K562 (cell line): ENCODE results near the gene PTPRF. TPM values are rescaled to one million over a fixed set of nuclear protein-coding genes. Genes with fewer than 3 reads are reported as not detected.

ENCODE experiments used
- ATAC-seq: fragments of 200-7000 bp; cut with Tn5 transposase; 3 replicates; pipeline ENCODE4 v1.9.1; 2020; ENCODE audit warnings: moderate library complexity
- BruUV-seq: library from RNA; stranded (reverse); fragments of 400-500 nt; replicated peaks from 2 replicates; lab custom pipeline; 2021; lab: Mats Ljungman, UMichigan
- CTCF ChIA-PET: fragments of 300-600 bp; formaldehyde crosslinking; extraction: SDS; loops from one replicate; lab custom pipeline; 2021; ENCODE audit warnings: low intra/inter-chr PET ratio; lab: Yijun Ruan, JAX
- POLR2A ChIA-PET: fragments of 300-600, 350-650 bp; sonication (Branson Sonifier 250); formaldehyde crosslinking; extraction: SDS; loops from one replicate; lab custom pipeline; 2021; ENCODE audit warnings: antibody characterized with exemption, inconsistent platforms; lab: Yijun Ruan, JAX
- DNase-seq, 4 experiments: peaks; one replicate each; pipeline versions ENCODE4 v3.0.0 to v3.0.0-alpha.2; 2011 to 2018; ENCODE audit warnings: low spot score in 3 of 4, mixed read lengths in 3 of 4; ENCODE audit errors: extremely low read depth in 1 of 4
- FAIRE-seq: peaks from 2 replicates; lab custom pipeline; 2011; peaks lifted over from hg19 to GRCh38; lab: Jason Lieb, UNC
- H2AFZ ChIP-seq: 2 replicates; pipeline ENCODE4 v1.6.0; 2011; ENCODE audit warnings: low read depth, low read length, control low read depth, inconsistent platforms
- H3K27ac ChIP-seq: fragments of 200-600 bp; 3 replicates; pipeline ENCODE4 v1.8.0; 2011; ENCODE audit warnings: low read depth, mild to moderate bottlenecking, control low read depth, inconsistent platforms, low read length, moderate library complexity, mixed read lengths; ENCODE audit errors: extremely low read depth
- H3K27me3 ChIP-seq, 2 experiments: fragments of 300-600 bp in 1 of 2; 2 replicates in 1 of 2; 3 replicates in 1 of 2; pipeline versions ENCODE4 v1.6.0 to v1.8.0; 2011; ENCODE audit warnings: inconsistent platforms in 2 of 2, low read length in 2 of 2, mild to moderate bottlenecking in 1 of 2, mixed read lengths in 1 of 2, moderate library complexity in 1 of 2; ENCODE audit not compliant: control insufficient read depth in 2 of 2, insufficient read depth in 2 of 2
- H3K36me3 ChIP-seq: fragments of 300-600 bp; 3 replicates; pipeline ENCODE4 v1.8.0; 2011; ENCODE audit warnings: mild to moderate bottlenecking, low read length, inconsistent platforms; ENCODE audit not compliant: control insufficient read depth, insufficient read depth
- H3K4me1 ChIP-seq, 2 experiments: fragments of 200-600 bp in 1 of 2; replicated peaks in 1 of 2; 2 replicates in 1 of 2; 3 replicates in 1 of 2; pipeline versions ENCODE4 v1.5.1 to v1.8.0; 2011; ENCODE audit warnings: inconsistent platforms in 2 of 2, low read length in 2 of 2, mild to moderate bottlenecking in 1 of 2, mixed read lengths in 1 of 2, moderate library complexity in 1 of 2; ENCODE audit not compliant: control insufficient read depth in 2 of 2, insufficient read depth in 2 of 2
- H3K4me2 ChIP-seq: 2 replicates; pipeline ENCODE4 v1.6.1; 2011; ENCODE audit warnings: low read length, control low read depth, inconsistent platforms, mixed read lengths; ENCODE audit not compliant: insufficient read depth
- H3K4me3 ChIP-seq: fragments of 200-600 bp; sonication (generic), shearing (Covaris generic); 2 replicates; pipeline ENCODE4 v1.5.1; 2016; ENCODE audit warnings: control low read depth, inconsistent platforms
- H3K79me2 ChIP-seq: fragments of 200-600 bp; 3 replicates; pipeline ENCODE4 v1.8.0; 2011; ENCODE audit warnings: low read length, inconsistent platforms; ENCODE audit not compliant: control insufficient read depth, insufficient read depth
- H3K9ac ChIP-seq, 2 experiments: 2 replicates each; pipeline versions ENCODE4 v1.6.0 to v1.6.1; 2011; ENCODE audit warnings: low read depth in 2 of 2, low read length in 2 of 2, control low read depth in 1 of 2, inconsistent platforms in 1 of 2, mild to moderate bottlenecking in 1 of 2, mixed read lengths in 1 of 2; ENCODE audit not compliant: insufficient read depth in 1 of 2
- H3K9me1 ChIP-seq: one replicate; pipeline ENCODE4 v1.6.0; 2011; ENCODE audit warnings: inconsistent platforms, mild to moderate bottlenecking, low read length, moderate library complexity; ENCODE audit not compliant: control insufficient read depth, insufficient read depth
- H3K9me3 ChIP-seq: replicated peaks from 2 replicates; pipeline ENCODE4 v1.5.1; 2011; ENCODE audit warnings: low read depth, low read length, inconsistent platforms; ENCODE audit not compliant: control insufficient read depth, insufficient read depth
- H4K20me1 ChIP-seq: replicated peaks from 2 replicates; pipeline ENCODE4 v1.6.1; 2011; ENCODE audit warnings: low read length, inconsistent platforms, mixed read lengths; ENCODE audit not compliant: control insufficient read depth, insufficient read depth
- CREM ChIP-seq: IDR thresholded peaks from 2 replicates; pipeline ENCODE4 v1.6.1; 2014; ENCODE audit warnings: antibody characterized with exemption, low read depth
- FOXJ3 ChIP-seq: sonication (generic); formaldehyde crosslinking; IDR thresholded peaks from 2 replicates; pipeline ENCODE4 v1.4.0; 2020; ENCODE audit warnings: mild to moderate bottlenecking, missing genetic modification reagents
- MBD2 ChIP-seq: sonication (generic); IDR thresholded peaks from 2 replicates; pipeline ENCODE4 v1.6.1; 2016; ENCODE audit warnings: low read depth, borderline replicate concordance
- PCBP2 ChIP-seq: fragments of 200-400 bp; formaldehyde crosslinking; IDR thresholded peaks from 2 replicates; pipeline ENCODE4 v1.6.1; 2018; ENCODE audit warnings: low read length, low read depth, mild to moderate bottlenecking, moderate library complexity; ENCODE audit not compliant: poor library complexity, severe bottlenecking
- POLR2H ChIP-seq: IDR thresholded peaks from 2 replicates; pipeline ENCODE4 v1.6.1; 2016; ENCODE audit warnings: missing genetic modification characterization, low read depth, mild to moderate bottlenecking, control low read depth, missing compliant biosample characterization, moderate library complexity
- SMARCE1 ChIP-seq: fragments of 450-650 bp; IDR thresholded peaks from 2 replicates; pipeline ENCODE4 v1.7.1; 2016; ENCODE audit warnings: mild to moderate bottlenecking
- TEAD4 ChIP-seq, 2 experiments: sonication (generic) in 1 of 2; formaldehyde crosslinking in 1 of 2; IDR thresholded peaks; 2 replicates each; pipeline versions ENCODE4 v1.6.1 to v1.8.0; 2012 to 2022; ENCODE audit warnings: borderline replicate concordance in 1 of 2, inconsistent platforms in 1 of 2, low read length in 1 of 2, mild to moderate bottlenecking in 1 of 2, missing genetic modification reagents in 1 of 2
- ZBTB7A ChIP-seq: IDR thresholded peaks from 2 replicates; pipeline ENCODE4 v1.6.1; 2011; ENCODE audit warnings: low read depth, mild to moderate bottlenecking, low read length, moderate library complexity, borderline replicate concordance; ENCODE audit not compliant: control insufficient read depth
- ZNF79 ChIP-seq: fragments of 250-450 bp; sonication (Bioruptor Pico); IDR thresholded peaks from 2 replicates; pipeline ENCODE4 v1.4.0; 2020; ENCODE audit warnings: low read depth, mild to moderate bottlenecking, moderate library complexity
- WGBS: fragments of 100-300 bp; shearing (Covaris generic); methylation state at CpG from one replicate; pipeline ENCODE4 v1.1.6; 2016; ENCODE audit warnings: low coverage, mixed read lengths; ENCODE audit not compliant: insufficient coverage; ENCODE audit errors: missing lambda C conversion rate; 5-methylcytosine and 5-hydroxymethylcytosine counted together
- in situ Hi-C: fragments of 300-500 bp; cut with MboI; formaldehyde crosslinking; loops from 4 replicates; pipeline ENCODE4 v1.15.0; 2018; ENCODE audit warnings: inconsistent platforms, mixed read lengths
- intact Hi-C: fragments of 100-400 bp; cut with micrococcal nuclease; formaldehyde crosslinking; loops from 2 replicates; pipeline ENCODE4 v1.14.2; 2022
- polyA plus RNA-seq, 8 experiments: library from polyadenylated mRNA; depleted of rRNA in 4 of 8; stranded (reverse) in 5 of 8; unstranded in 3 of 8; fragments of >200 nt; fragmentation: Nextera tagmentation in 2 of 8; fragmentation: Illumina TruSeq in 1 of 8; extraction: Ambion mirVana in 2 of 8; extraction: Trizol in 1 of 8; gene quantifications; 2 replicates each; pipeline versions ENCODE4 v1.2.1 to v1.2.3, GENCODE V29; 2011 to 2014; ENCODE audit warnings: inconsistent platforms in 1 of 8, missing spikeins in 1 of 8
- total RNA-seq, 7 experiments: library from RNA; depleted of rRNA in 6 of 7; stranded (reverse); fragments of >200 nt in 6 of 7; fragmentation: Illumina TruSeq in 2 of 7; extraction: Trizol in 2 of 7; gene quantifications; 2 replicates each; pipeline versions ENCODE4 v1.2.1 to v1.2.3, GENCODE V29; 2011 to 2021; ENCODE audit warnings: low replicate concordance in 1 of 7
- TF ChIP-seq, protein P1 (sequence below), 2 experiments: IDR thresholded peaks; 2 replicates each; pipeline ENCODE4 v1.6.1; 2011; ENCODE audit warnings: borderline replicate concordance in 1 of 2, control low read depth in 1 of 2, low read depth in 1 of 2, low read length in 1 of 2, mild to moderate bottlenecking in 1 of 2, mixed read lengths in 1 of 2, moderate library complexity in 1 of 2; ENCODE audit not compliant: insufficient read depth in 1 of 2, insufficient read length in 1 of 2, poor library complexity in 1 of 2, severe bottlenecking in 1 of 2; ENCODE audit errors: extremely low read depth in 1 of 2
- TF ChIP-seq, protein P2 (sequence below): fragments of 450-650 bp; IDR thresholded peaks from 2 replicates; pipeline ENCODE4 v1.6.1; 2016; ENCODE audit warnings: low read depth

PTPRF gene
- total and polyA plus RNA-seq, 9 of the 15 experiments (the other 6 are each of a cell fraction or from before 2014, with no cell fraction given) = 0.13 to 4.3 (median 1.1) TPM

DNA sequence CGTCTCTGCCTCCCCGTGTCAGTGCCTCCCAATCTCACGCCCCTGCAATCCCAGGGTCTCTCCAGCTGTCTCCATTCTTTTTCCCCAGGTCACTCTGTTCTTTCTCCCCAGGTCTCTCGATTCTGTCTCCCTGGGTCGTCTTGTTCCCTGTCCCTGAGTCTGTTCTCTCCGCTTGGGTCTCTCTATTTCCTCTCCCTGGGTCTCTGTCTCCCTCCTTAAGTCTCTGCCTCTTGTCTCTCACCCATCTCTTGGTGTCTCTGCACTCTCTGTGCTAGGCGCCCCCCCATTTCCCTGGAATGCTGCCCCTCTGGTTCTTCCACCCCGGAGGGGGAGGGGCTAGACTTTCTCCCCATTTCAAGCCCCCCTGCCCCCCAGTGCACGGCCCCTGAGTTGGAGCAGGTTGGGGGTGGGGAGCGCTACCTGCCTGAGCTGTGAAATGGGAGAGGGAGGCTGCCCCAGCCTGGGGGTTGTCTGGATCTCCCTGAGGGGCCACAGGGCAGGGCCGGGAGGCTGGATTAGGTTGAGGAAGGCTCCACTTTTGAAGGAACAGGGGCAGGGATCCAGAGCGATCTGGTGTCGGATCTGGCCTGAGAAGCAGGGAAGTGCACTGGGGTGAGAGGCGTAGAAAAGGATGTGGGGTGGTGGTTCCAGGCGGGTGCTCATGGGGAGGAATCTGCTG lies 1.4 kb downstream of the PTPRF start:
- no TSS peak for BruUV-seq
- TF ChIP-seq TEAD4 (IDR thresholded peaks at IDR 0.05; ENCODE audit: low read length) = no peak
- 0 out of 2 replicates have a peak, but pooled peaks have one; percentile 27 for TF ChIP-seq TEAD4 (CRISPR knock-in tag; IDR thresholded peaks at IDR 0.05; ENCODE audit: borderline replicate concordance)
- TF ChIP-seq SMARCE1 = no peak
- TF ChIP-seq CREM = no peak
- TF ChIP-seq PCBP2 = no peak
- no peak for TF ChIP-seq FOXJ3 (CRISPR knock-in tag)
- no peak for TF ChIP-seq ZNF79 (CRISPR knock-in tag)
- TF ChIP-seq, protein P1, sequence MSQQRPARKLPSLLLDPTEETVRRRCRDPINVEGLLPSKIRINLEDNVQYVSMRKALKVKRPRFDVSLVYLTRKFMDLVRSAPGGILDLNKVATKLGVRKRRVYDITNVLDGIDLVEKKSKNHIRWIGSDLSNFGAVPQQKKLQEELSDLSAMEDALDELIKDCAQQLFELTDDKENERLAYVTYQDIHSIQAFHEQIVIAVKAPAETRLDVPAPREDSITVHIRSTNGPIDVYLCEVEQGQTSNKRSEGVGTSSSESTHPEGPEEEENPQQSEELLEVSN (IDR thresholded peaks at IDR 0.05; ENCODE audit: borderline replicate concordance in 1 of 2, extremely low read depth in 1 of 2, insufficient read depth in 1 of 2, insufficient read length in 1 of 2, low read depth in 1 of 2, low read length in 1 of 2, poor library complexity in 1 of 2, severe bottlenecking in 1 of 2) = no peak
- no peak for TF ChIP-seq MBD2
- TF ChIP-seq ZBTB7A = no peak
- TF ChIP-seq, protein P2, sequence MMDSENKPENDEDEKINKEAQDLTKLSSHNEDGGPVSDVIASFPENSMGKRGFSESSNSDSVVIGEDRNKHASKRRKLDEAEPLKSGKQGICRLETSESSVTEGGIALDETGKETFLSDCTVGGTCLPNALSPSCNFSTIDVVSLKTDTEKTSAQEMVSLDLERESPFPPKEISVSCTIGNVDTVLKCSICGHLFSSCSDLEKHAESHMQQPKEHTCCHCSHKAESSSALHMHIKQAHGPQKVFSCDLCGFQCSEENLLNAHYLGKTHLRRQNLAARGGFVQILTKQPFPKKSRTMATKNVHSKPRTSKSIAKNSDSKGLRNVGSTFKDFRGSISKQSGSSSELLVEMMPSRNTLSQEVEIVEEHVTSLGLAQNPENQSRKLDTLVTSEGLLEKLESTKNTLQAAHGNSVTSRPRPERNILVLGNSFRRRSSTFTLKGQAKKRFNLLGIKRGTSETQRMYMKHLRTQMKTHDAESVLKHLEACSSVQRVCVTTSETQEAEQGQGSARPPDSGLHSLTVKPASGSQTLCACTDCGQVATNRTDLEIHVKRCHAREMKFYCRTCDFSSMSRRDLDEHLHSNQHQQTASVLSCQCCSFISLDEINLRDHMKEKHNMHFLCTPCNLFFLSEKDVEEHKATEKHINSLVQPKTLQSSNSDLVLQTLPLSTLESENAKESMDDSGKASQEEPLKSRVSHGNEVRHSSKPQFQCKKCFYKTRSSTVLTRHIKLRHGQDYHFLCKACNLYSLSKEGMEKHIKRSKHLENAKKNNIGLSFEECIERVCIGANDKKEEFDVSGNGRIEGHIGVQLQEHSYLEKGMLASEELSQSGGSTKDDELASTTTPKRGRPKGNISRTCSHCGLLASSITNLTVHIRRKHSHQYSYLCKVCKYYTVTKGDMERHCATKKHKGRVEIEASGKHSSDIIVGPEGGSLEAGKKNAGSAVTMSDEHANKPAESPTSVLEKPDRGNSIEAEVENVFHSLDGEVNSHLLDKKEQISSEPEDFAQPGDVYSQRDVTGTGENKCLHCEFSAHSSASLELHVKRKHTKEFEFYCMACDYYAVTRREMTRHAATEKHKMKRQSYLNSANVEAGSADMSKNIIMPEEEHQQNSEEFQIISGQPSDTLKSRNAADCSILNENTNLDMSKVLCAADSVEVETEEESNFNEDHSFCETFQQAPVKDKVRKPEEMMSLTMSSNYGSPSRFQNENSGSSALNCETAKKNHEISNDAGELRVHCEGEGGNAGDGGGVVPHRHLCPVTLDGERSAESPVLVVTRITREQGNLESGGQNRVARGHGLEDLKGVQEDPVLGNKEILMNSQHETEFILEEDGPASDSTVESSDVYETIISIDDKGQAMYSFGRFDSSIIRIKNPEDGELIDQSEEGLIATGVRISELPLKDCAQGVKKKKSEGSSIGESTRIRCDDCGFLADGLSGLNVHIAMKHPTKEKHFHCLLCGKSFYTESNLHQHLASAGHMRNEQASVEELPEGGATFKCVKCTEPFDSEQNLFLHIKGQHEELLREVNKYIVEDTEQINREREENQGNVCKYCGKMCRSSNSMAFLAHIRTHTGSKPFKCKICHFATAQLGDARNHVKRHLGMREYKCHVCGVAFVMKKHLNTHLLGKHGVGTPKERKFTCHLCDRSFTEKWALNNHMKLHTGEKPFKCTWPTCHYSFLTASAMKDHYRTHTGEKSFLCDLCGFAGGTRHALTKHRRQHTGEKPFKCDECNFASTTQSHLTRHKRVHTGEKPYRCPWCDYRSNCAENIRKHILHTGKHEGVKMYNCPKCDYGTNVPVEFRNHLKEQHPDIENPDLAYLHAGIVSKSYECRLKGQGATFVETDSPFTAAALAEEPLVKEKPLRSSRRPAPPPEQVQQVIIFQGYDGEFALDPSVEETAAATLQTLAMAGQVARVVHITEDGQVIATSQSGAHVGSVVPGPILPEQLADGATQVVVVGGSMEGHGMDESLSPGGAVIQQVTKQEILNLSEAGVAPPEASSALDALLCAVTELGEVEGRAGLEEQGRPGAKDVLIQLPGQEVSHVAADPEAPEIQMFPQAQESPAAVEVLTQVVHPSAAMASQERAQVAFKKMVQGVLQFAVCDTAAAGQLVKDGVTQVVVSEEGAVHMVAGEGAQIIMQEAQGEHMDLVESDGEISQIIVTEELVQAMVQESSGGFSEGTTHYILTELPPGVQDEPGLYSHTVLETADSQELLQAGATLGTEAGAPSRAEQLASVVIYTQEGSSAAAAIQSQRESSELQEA = no peak
- TF ChIP-seq POLR2H (tag) = no peak

More for the DNA sequence above, 1.4 kb downstream of the PTPRF start:
- ATAC-seq (no peak), FAIRE-seq (no peak), DNase-seq (no peak)
- Histone ChIP-seq H4K20me1 (peaks cover 39% of the 10 kb centered on the region; the same call in 1 of the 2 replicates), H3K4me2 (peak overlapping the region; percentile 51), H3K9me1 (no peaks in the 10 kb centered on the region), H3K27me3 (peaks cover 27 to 48% of the 10 kb centered on the region in 2 experiments; a peak in 4 of 5 replicates), H3K4me3 (0 out of 2 replicates have a peak overlapping the region, but pooled peaks have one; percentile 25), H3K27ac (no peak overlapping the region), H3K4me1 (peaks cover 2 to 16% of the 10 kb centered on the region in 2 experiments; a peak in 3 of 5 replicates), H3K79me2 (no peaks in the 10 kb centered on the region), H2AFZ (0 out of 2 replicates have a peak overlapping the region, but pooled peaks have one; percentile 15), H3K9ac (peak overlapping the region in 1 of 2 experiments; percentile 78; a peak in 2 of 4 replicates), H3K36me3 (no peaks in the 10 kb centered on the region), H3K9me3 (no peaks in the 10 kb centered on the region)
- POLR2A ChIA-PET = interaction anchor here (0.6 to 1.2 kb wide), 5 partner anchors 9 to 492 kb away, joined by 3 to 4 read pairs (median 3); no protein-coding TSS in a partner anchor
- CTCF ChIA-PET = no interaction called here
- intact Hi-C loops (no loop called here), in situ Hi-C loops (no loop called here)
- WGBS = 16% methylated on average over 15 of the region's 15 CpGs
